K562 (cell line): ENCODE results near the gene SNX9. TPM values are rescaled to one million over a fixed set of nuclear protein-coding genes. Genes with fewer than 3 reads are reported as not detected.

ENCODE experiments used
- ATAC-seq: fragments of 200-7000 bp; cut with Tn5 transposase; 3 replicates; pipeline ENCODE4 v1.9.1; 2020; ENCODE audit warnings: moderate library complexity
- BruUV-seq: library from RNA; stranded (reverse); fragments of 400-500 nt; replicated peaks from 2 replicates; lab custom pipeline; 2021; lab: Mats Ljungman, UMichigan
- CTCF ChIA-PET: fragments of 300-600 bp; formaldehyde crosslinking; extraction: SDS; loops from one replicate; lab custom pipeline; 2021; ENCODE audit warnings: low intra/inter-chr PET ratio; lab: Yijun Ruan, JAX
- POLR2A ChIA-PET: fragments of 300-600, 350-650 bp; sonication (Branson Sonifier 250); formaldehyde crosslinking; extraction: SDS; loops from one replicate; lab custom pipeline; 2021; ENCODE audit warnings: antibody characterized with exemption, inconsistent platforms; lab: Yijun Ruan, JAX
- DNase-seq, 4 experiments: peaks; one replicate each; pipeline versions ENCODE4 v3.0.0 to v3.0.0-alpha.2; 2011 to 2018; ENCODE audit warnings: low spot score in 3 of 4, mixed read lengths in 3 of 4; ENCODE audit errors: extremely low read depth in 1 of 4
- FAIRE-seq: peaks from 2 replicates; lab custom pipeline; 2011; peaks lifted over from hg19 to GRCh38; lab: Jason Lieb, UNC
- H2AFZ ChIP-seq: 2 replicates; pipeline ENCODE4 v1.6.0; 2011; ENCODE audit warnings: low read depth, low read length, control low read depth, inconsistent platforms
- H3K27ac ChIP-seq: fragments of 200-600 bp; 3 replicates; pipeline ENCODE4 v1.8.0; 2011; ENCODE audit warnings: low read depth, mild to moderate bottlenecking, control low read depth, inconsistent platforms, low read length, moderate library complexity, mixed read lengths; ENCODE audit errors: extremely low read depth
- H3K27me3 ChIP-seq, 2 experiments: fragments of 300-600 bp in 1 of 2; 2 replicates in 1 of 2; 3 replicates in 1 of 2; pipeline versions ENCODE4 v1.6.0 to v1.8.0; 2011; ENCODE audit warnings: inconsistent platforms in 2 of 2, low read length in 2 of 2, mild to moderate bottlenecking in 1 of 2, mixed read lengths in 1 of 2, moderate library complexity in 1 of 2; ENCODE audit not compliant: control insufficient read depth in 2 of 2, insufficient read depth in 2 of 2
- H3K36me3 ChIP-seq: fragments of 300-600 bp; 3 replicates; pipeline ENCODE4 v1.8.0; 2011; ENCODE audit warnings: mild to moderate bottlenecking, low read length, inconsistent platforms; ENCODE audit not compliant: control insufficient read depth, insufficient read depth
- H3K4me1 ChIP-seq, 2 experiments: fragments of 200-600 bp in 1 of 2; replicated peaks in 1 of 2; 2 replicates in 1 of 2; 3 replicates in 1 of 2; pipeline versions ENCODE4 v1.5.1 to v1.8.0; 2011; ENCODE audit warnings: inconsistent platforms in 2 of 2, low read length in 2 of 2, mild to moderate bottlenecking in 1 of 2, mixed read lengths in 1 of 2, moderate library complexity in 1 of 2; ENCODE audit not compliant: control insufficient read depth in 2 of 2, insufficient read depth in 2 of 2
- H3K4me2 ChIP-seq: 2 replicates; pipeline ENCODE4 v1.6.1; 2011; ENCODE audit warnings: low read length, control low read depth, inconsistent platforms, mixed read lengths; ENCODE audit not compliant: insufficient read depth
- H3K4me3 ChIP-seq: fragments of 200-600 bp; sonication (generic), shearing (Covaris generic); 2 replicates; pipeline ENCODE4 v1.5.1; 2016; ENCODE audit warnings: control low read depth, inconsistent platforms
- H3K79me2 ChIP-seq: fragments of 200-600 bp; 3 replicates; pipeline ENCODE4 v1.8.0; 2011; ENCODE audit warnings: low read length, inconsistent platforms; ENCODE audit not compliant: control insufficient read depth, insufficient read depth
- H3K9ac ChIP-seq, 2 experiments: 2 replicates each; pipeline versions ENCODE4 v1.6.0 to v1.6.1; 2011; ENCODE audit warnings: low read depth in 2 of 2, low read length in 2 of 2, control low read depth in 1 of 2, inconsistent platforms in 1 of 2, mild to moderate bottlenecking in 1 of 2, mixed read lengths in 1 of 2; ENCODE audit not compliant: insufficient read depth in 1 of 2
- H3K9me1 ChIP-seq: one replicate; pipeline ENCODE4 v1.6.0; 2011; ENCODE audit warnings: inconsistent platforms, mild to moderate bottlenecking, low read length, moderate library complexity; ENCODE audit not compliant: control insufficient read depth, insufficient read depth
- H3K9me3 ChIP-seq: replicated peaks from 2 replicates; pipeline ENCODE4 v1.5.1; 2011; ENCODE audit warnings: low read depth, low read length, inconsistent platforms; ENCODE audit not compliant: control insufficient read depth, insufficient read depth
- H4K20me1 ChIP-seq: replicated peaks from 2 replicates; pipeline ENCODE4 v1.6.1; 2011; ENCODE audit warnings: low read length, inconsistent platforms, mixed read lengths; ENCODE audit not compliant: control insufficient read depth, insufficient read depth
- ARID2 ChIP-seq: fragments of 450-650 bp; IDR thresholded peaks from 2 replicates; pipeline ENCODE4 v1.6.1; 2017; ENCODE audit warnings: antibody characterized with exemption, mild to moderate bottlenecking
- BRCA1 ChIP-seq, 2 experiments: fragments of 450-650 bp in 1 of 2; sonication (generic) in 1 of 2; formaldehyde crosslinking in 1 of 2; IDR thresholded peaks; 2 replicates each; pipeline versions ENCODE4 v1.5.0 to v1.6.1; 2017 to 2020; ENCODE audit warnings: mild to moderate bottlenecking in 1 of 2, missing genetic modification reagents in 1 of 2
- ELF2 ChIP-seq: fragments of 250-450 bp; sonication (Bioruptor Pico); IDR thresholded peaks from 2 replicates; pipeline ENCODE4 v1.5.0; 2021; ENCODE audit warnings: mild to moderate bottlenecking
- EWSR1 ChIP-seq: fragments of 450-650 bp; IDR thresholded peaks from 2 replicates; pipeline ENCODE4 v1.6.1; 2018; ENCODE audit warnings: borderline replicate concordance, mild to moderate bottlenecking, low read depth, moderate library complexity; ENCODE audit not compliant: partially characterized antibody
- JUN ChIP-seq, 2 experiments: sonication (generic) in 1 of 2; formaldehyde crosslinking in 1 of 2; IDR thresholded peaks; 2 replicates each; pipeline versions ENCODE4 v1.6.1 to v1.8.0; 2012 to 2022; ENCODE audit warnings: borderline replicate concordance in 2 of 2, mild to moderate bottlenecking in 2 of 2, improper control_type of control experiment in 1 of 2, low read depth in 1 of 2, low read length in 1 of 2, missing genetic modification reagents in 1 of 2
- NONO ChIP-seq, 2 experiments: fragments of 200-400 bp in 1 of 2; fragments of 450-650 bp in 1 of 2; formaldehyde crosslinking in 1 of 2; IDR thresholded peaks; 2 replicates each; pipeline ENCODE4 v1.6.1; 2017; ENCODE audit warnings: low read depth in 2 of 2, mild to moderate bottlenecking in 2 of 2, moderate library complexity in 2 of 2, low read length in 1 of 2
- STAT5B ChIP-seq: fragments of 250-450 bp; sonication (Bioruptor Pico); IDR thresholded peaks from 2 replicates; pipeline ENCODE4 v1.8.0; 2021; ENCODE audit warnings: mild to moderate bottlenecking, inconsistent platforms
- ZNF184 ChIP-seq: sonication (generic); formaldehyde crosslinking; IDR thresholded peaks from 2 replicates; pipeline ENCODE4 v1.5.0; 2020; ENCODE audit warnings: missing genetic modification reagents
- ZNF398 ChIP-seq: fragments of 250-450 bp; sonication (Bioruptor Pico); IDR thresholded peaks from 2 replicates; pipeline ENCODE4 v1.8.0; 2021; ENCODE audit warnings: moderate library complexity, mild to moderate bottlenecking, inconsistent platforms
- ZNF609 ChIP-seq: sonication (generic); formaldehyde crosslinking; IDR thresholded peaks from 2 replicates; pipeline ENCODE4 v1.8.1; 2023; ENCODE audit warnings: missing genetic modification reagents, mild to moderate bottlenecking, borderline replicate concordance
- WGBS: fragments of 100-300 bp; shearing (Covaris generic); methylation state at CpG from one replicate; pipeline ENCODE4 v1.1.6; 2016; ENCODE audit warnings: low coverage, mixed read lengths; ENCODE audit not compliant: insufficient coverage; ENCODE audit errors: missing lambda C conversion rate; 5-methylcytosine and 5-hydroxymethylcytosine counted together
- in situ Hi-C: fragments of 300-500 bp; cut with MboI; formaldehyde crosslinking; loops from 4 replicates; pipeline ENCODE4 v1.15.0; 2018; ENCODE audit warnings: inconsistent platforms, mixed read lengths
- intact Hi-C: fragments of 100-400 bp; cut with micrococcal nuclease; formaldehyde crosslinking; loops from 2 replicates; pipeline ENCODE4 v1.14.2; 2022
- polyA plus RNA-seq, 8 experiments: library from polyadenylated mRNA; depleted of rRNA in 4 of 8; stranded (reverse) in 5 of 8; unstranded in 3 of 8; fragments of >200 nt; fragmentation: Nextera tagmentation in 2 of 8; fragmentation: Illumina TruSeq in 1 of 8; extraction: Ambion mirVana in 2 of 8; extraction: Trizol in 1 of 8; gene quantifications; 2 replicates each; pipeline versions ENCODE4 v1.2.1 to v1.2.3, GENCODE V29; 2011 to 2014; ENCODE audit warnings: inconsistent platforms in 1 of 8, missing spikeins in 1 of 8
- total RNA-seq, 7 experiments: library from RNA; depleted of rRNA in 6 of 7; stranded (reverse); fragments of >200 nt in 6 of 7; fragmentation: Illumina TruSeq in 2 of 7; extraction: Trizol in 2 of 7; gene quantifications; 2 replicates each; pipeline versions ENCODE4 v1.2.1 to v1.2.3, GENCODE V29; 2011 to 2021; ENCODE audit warnings: low replicate concordance in 1 of 7
- TF ChIP-seq, protein P1 (sequence below): fragments of 450-650 bp; IDR thresholded peaks from 2 replicates; pipeline ENCODE4 v1.6.1; 2016; ENCODE audit warnings: missing biosample characterization, missing genetic modification characterization

SNX9 gene
- total and polyA plus RNA-seq, 9 of the 15 experiments (the other 6 are each of a cell fraction or from before 2014, with no cell fraction given): 6.0 to 81.7 (median 57.1) TPM

- H3K4me2 ChIP-seq: no peak overlapping the region
- CTCF ChIA-PET: no interaction called here
- peaks cover 26 to 44% of the 10 kb centered on the region in 2 experiments for H3K4me1 ChIP-seq
- BruUV-seq: no TSS peak
- POLR2A ChIA-PET: interaction anchor here (3.8 kb wide), 1 partner anchor 10 kb away, joined by 15 read pairs; the partner anchor contains the start of gene SYNJ2
- in situ Hi-C loops (no loop called here), intact Hi-C loops (no loop called here)
- FAIRE-seq: no peak
- peaks cover 35% of the 10 kb centered on the region for H4K20me1 ChIP-seq
- no peak overlapping the region for H3K4me3 ChIP-seq
- H3K9me3 ChIP-seq: no peaks in the 10 kb centered on the region
- no peak for DNase-seq
- WGBS: 73% methylated on average over 3 of the region's 3 CpGs
- H3K9me1 ChIP-seq: peaks cover 15% of the 10 kb centered on the region
- H3K79me2 ChIP-seq: peaks cover 80% of the 10 kb centered on the region
- H3K9ac ChIP-seq: no peak overlapping the region
- H3K27ac ChIP-seq: no peak overlapping the region
- no peak overlapping the region for H2AFZ ChIP-seq
- ATAC-seq: no peak
- no peaks in the 10 kb centered on the region for H3K27me3 ChIP-seq
- peaks cover 10% of the 10 kb centered on the region; the same call in 1 of the 3 replicates for H3K36me3 ChIP-seq
- TF ChIP-seq ZNF184 (CRISPR knock-in tag) (no peak), NONO (IDR thresholded peaks at IDR 0.05; ENCODE audit: low read depth in 2 of 2, low read length in 1 of 2) (no peak), ZNF398 (CRISPR knock-in tag) (no peak), JUN (IDR thresholded peaks at IDR 0.05; ENCODE audit: borderline replicate concordance, low read depth, low read length) (no peak), JUN (CRISPR knock-in tag; IDR thresholded peaks at IDR 0.05; ENCODE audit: borderline replicate concordance) (no peak), ZNF609 (CRISPR knock-in tag) (no peak), ARID2 (no peak), EWSR1 (no peak), ELF2 (CRISPR knock-in tag) (no peak), BRCA1 (IDR thresholded peaks at IDR 0.05) (no peak), BRCA1 (CRISPR knock-in tag; IDR thresholded peaks at IDR 0.05) (no peak), STAT5B (no peak)
- TF ChIP-seq, protein P1, sequence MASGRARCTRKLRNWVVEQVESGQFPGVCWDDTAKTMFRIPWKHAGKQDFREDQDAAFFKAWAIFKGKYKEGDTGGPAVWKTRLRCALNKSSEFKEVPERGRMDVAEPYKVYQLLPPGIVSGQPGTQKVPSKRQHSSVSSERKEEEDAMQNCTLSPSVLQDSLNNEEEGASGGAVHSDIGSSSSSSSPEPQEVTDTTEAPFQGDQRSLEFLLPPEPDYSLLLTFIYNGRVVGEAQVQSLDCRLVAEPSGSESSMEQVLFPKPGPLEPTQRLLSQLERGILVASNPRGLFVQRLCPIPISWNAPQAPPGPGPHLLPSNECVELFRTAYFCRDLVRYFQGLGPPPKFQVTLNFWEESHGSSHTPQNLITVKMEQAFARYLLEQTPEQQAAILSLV (tag): no peak
Measured at GRCh38 chr6:157993076-157993475, 170.0 kb downstream of the SNX9 start.
